ENCODE data around the gene ZNRF2.

ZNRF2 gene

DNA sequence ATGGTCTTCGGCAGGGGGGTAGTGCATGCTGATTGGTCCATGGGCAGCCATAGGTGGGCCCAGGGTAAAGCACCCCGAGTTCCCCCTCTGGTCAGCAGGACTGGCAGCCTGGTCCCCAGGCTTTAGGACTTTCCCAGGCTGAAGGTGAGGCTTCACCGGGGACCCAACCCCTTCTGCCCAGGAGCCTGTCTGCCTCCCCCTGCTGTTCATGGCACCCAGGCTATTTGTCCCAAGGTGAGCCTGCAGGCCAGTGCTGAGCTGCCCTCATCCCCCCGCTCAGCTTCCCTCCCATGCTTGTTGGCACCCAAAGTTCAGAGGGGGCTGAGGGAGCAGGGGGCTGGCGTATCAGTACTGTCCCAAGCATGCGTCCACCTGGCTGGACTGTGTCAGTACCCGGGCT is 38.5 kb upstream of the ZNRF2 start:
- CTCF ChIA-PET, result interaction anchor here (1.0 to 2.0 kb wide), 5 partner anchors 9 to 20 kb away, joined by 3 to 7 read pairs (median 3); no protein-coding TSS in a partner anchor

GRCh38 chr7:30246392-30246791 is 38.0 kb upstream of the ZNRF2 start:
- CTCF ChIA-PET, result interaction anchor here (0.6 to 2.0 kb wide), 6 partner anchors 9 to 34 kb away, joined by 3 to 7 read pairs (median 3); no protein-coding TSS in a partner anchor
- POLR2A ChIA-PET, result no interaction called here

More for the DNA sequence above, 38.5 kb upstream of the ZNRF2 start:
- DNase-seq (ENCODE audit: extremely low spot score), result no peak
- TF ChIP-seq, protein P1, sequence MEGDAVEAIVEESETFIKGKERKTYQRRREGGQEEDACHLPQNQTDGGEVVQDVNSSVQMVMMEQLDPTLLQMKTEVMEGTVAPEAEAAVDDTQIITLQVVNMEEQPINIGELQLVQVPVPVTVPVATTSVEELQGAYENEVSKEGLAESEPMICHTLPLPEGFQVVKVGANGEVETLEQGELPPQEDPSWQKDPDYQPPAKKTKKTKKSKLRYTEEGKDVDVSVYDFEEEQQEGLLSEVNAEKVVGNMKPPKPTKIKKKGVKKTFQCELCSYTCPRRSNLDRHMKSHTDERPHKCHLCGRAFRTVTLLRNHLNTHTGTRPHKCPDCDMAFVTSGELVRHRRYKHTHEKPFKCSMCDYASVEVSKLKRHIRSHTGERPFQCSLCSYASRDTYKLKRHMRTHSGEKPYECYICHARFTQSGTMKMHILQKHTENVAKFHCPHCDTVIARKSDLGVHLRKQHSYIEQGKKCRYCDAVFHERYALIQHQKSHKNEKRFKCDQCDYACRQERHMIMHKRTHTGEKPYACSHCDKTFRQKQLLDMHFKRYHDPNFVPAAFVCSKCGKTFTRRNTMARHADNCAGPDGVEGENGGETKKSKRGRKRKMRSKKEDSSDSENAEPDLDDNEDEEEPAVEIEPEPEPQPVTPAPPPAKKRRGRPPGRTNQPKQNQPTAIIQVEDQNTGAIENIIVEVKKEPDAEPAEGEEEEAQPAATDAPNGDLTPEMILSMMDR (IDR thresholded peaks at IDR 0.05; ENCODE audit: control extremely low read depth, extremely low read depth, low read depth, missing control alignments), result no peak
- POLR2A ChIA-PET, result no interaction called here

DNA sequence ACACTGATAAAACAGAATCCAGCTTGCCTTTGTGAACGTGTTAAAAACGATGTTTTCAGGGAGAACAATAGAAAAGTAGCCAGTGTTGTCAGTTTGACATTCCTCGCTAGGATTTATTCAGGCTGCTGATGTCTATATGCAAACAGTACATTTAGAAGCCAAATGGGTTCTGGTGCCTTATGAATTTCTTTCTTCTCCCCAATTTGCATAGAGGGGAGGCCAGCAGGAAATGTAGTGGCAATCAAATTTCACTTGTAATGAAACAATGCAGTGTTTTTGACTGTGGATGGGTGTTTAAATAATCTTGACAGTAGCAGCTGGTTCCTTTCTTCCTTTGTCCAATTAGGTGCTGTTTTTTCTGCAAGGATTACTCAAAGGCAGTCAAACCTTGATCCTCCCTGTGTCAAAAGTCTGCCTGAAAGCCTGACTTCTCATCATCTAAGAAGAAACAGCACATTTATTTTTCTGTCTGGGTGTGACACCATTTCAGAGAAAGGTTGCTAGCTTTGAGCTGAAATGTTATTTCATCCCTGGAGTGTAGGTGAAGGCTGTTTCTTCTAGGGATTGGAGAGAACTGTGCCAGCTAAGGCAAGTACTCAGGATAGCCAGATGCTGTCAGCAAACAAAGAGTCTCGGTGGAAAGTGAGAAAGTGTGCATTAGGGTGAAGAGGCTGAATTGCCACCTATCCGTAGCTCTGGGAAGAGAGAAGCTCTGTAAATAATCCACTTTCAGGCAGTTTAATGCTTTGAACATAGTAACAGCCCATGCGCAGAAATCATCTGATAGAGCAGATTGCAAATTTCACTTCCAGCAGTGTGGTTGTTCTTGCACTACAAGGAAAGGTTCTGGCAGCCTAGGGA is 36.6 kb upstream of the ZNRF2 start:
- POLR2A ChIA-PET, result no interaction called here
- TF ChIP-seq, protein P1 (IDR thresholded peaks at IDR 0.05; ENCODE audit: control extremely low read depth, extremely low read depth, low read depth, missing control alignments), result no peak
- DNase-seq (ENCODE audit: extremely low spot score), result no peak
- CTCF ChIA-PET, result interaction anchor here (1.1 kb wide), 2 partner anchors 12 to 14 kb away, joined by 3 to 4 read pairs; no protein-coding TSS in a partner anchor

More at GRCh38 chr7:30246392-30246791, 38.0 kb upstream of the ZNRF2 start:
- TF ChIP-seq, protein P1 (IDR thresholded peaks at IDR 0.05; ENCODE audit: control extremely low read depth, extremely low read depth, low read depth, missing control alignments), result no peak
- DNase-seq (ENCODE audit: extremely low spot score), result no peak

GRCh38 chr7:30249316-30249715 is 35.1 kb upstream of the ZNRF2 start:
- POLR2A ChIA-PET, result no interaction called here
- TF ChIP-seq, protein P1 (IDR thresholded peaks at IDR 0.05; ENCODE audit: control extremely low read depth, extremely low read depth, low read depth, missing control alignments), result no peak
- CTCF ChIA-PET, result interaction anchor here (1.0 kb wide), 1 partner anchor 17 kb away, joined by 3 read pairs; no protein-coding TSS in a partner anchor
- no peak for DNase-seq (ENCODE audit: extremely low spot score)

- ChIA-PET CTCF (no interaction called here), POLR2A (no interaction called here)
- DNase-seq (ENCODE audit: extremely low spot score), result no peak
- TF ChIP-seq, protein P1 (IDR thresholded peaks at IDR 0.05; ENCODE audit: control extremely low read depth, extremely low read depth, low read depth, missing control alignments), result no peak
Observed at GRCh38 chr7:30249986-30250774, 34.2 kb upstream of the ZNRF2 start.

DNA sequence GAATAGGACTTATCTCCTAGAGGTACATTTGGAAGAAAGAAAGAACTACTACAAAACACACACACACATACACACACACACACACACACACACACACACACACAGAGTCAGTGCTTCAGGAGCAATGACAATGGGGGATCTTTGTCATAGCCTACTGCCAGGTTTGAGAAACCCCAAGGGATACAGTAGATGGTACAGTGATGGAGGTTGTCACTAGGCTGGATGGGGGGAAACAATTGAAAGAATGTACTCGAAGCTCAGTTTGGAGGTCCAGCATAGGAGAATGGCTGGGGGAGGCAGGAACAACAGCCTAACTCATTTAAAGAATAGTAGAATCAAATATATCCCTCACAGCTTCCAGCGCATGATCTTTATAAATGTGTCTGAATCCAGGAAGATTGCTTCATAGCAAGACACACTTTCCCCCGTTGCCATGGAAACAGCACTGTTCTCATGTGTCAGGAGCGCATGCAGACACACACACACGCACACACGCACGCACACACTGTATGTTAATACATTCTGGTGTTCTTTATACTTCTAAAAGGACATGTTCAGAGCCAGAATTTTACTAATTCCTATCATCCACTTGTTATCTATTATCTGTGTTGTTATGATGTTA is 32.6 kb upstream of the ZNRF2 start:
- CTCF ChIA-PET, result interaction anchor here (1.5 kb wide), 1 partner anchor 24 kb away, joined by 4 read pairs; no protein-coding TSS in a partner anchor
- DNase-seq (ENCODE audit: extremely low spot score), result no peak
- TF ChIP-seq, protein P1 (IDR thresholded peaks at IDR 0.05; ENCODE audit: control extremely low read depth, extremely low read depth, low read depth, missing control alignments), result no peak
- POLR2A ChIA-PET, result no interaction called here

All from GM10248 (cell line).